Natural killer cell (primary cell): ENCODE measurements around the gene EEF1AKMT1. TPM values are rescaled to one million over a fixed set of nuclear protein-coding genes. Genes with fewer than 3 reads are reported as not detected.

Experiments used
- ATAC-seq, 3 donors: fragments of 150-1000 bp in 2 of 3; fragments of 200-7000 bp in 1 of 3; cut with Tn5 transposase; 1 replicate in 1 of 3; 2 replicates in 2 of 3; pipeline ENCODE4 v1.10.0; 2021; ENCODE audit warnings: mild to moderate bottlenecking in 2 of 3, moderate library complexity in 2 of 3
- DNase-seq, 2 donors: peaks; one replicate each; pipeline versions ENCODE4 v3.0.0 to v3.0.0-alpha.2; 2013 to 2021; ENCODE audit warnings: mixed read lengths in 1 of 2
- H3K27ac ChIP-seq: one replicate; pipeline ENCODE4 v1.5.1; 2013; ENCODE audit warnings: mild to moderate bottlenecking, low read length
- H3K27me3 ChIP-seq: one replicate; pipeline ENCODE4 v1.6.1; 2013; ENCODE audit warnings: low read length; ENCODE audit not compliant: control insufficient read depth, insufficient read depth
- H3K36me3 ChIP-seq: one replicate; pipeline ENCODE4 v1.6.1; 2013; ENCODE audit warnings: low read length; ENCODE audit not compliant: control insufficient read depth, insufficient read depth
- H3K4me1 ChIP-seq: one replicate; pipeline ENCODE4 v1.6.1; 2013; ENCODE audit warnings: low read length; ENCODE audit not compliant: control insufficient read depth, insufficient read depth
- H3K4me3 ChIP-seq: one replicate; pipeline ENCODE4 v1.5.1; 2013; ENCODE audit warnings: low read length
- H3K9me3 ChIP-seq: one replicate; pipeline ENCODE4 v1.6.1; 2013; ENCODE audit warnings: low read length; ENCODE audit not compliant: control insufficient read depth, insufficient read depth
- H3K27ac Mint-ChIP-seq, 2 donors: one replicate each; pipeline ENCODE4 v1.8.0; 2022; ENCODE audit warnings: mild to moderate bottlenecking in 2 of 2, mixed read lengths in 2 of 2, moderate library complexity in 1 of 2
- H3K27me3 Mint-ChIP-seq, 2 donors: one replicate each; pipeline ENCODE4 v1.8.0; 2022; ENCODE audit warnings: low read depth in 2 of 2, mixed read lengths in 2 of 2
- H3K36me3 Mint-ChIP-seq: one replicate; pipeline ENCODE4 v1.8.0; 2022; ENCODE audit warnings: mixed read lengths
- H3K4me1 Mint-ChIP-seq, 2 donors: one replicate each; pipeline ENCODE4 v1.8.0; 2022; ENCODE audit warnings: mixed read lengths in 2 of 2
- H3K4me3 Mint-ChIP-seq: one replicate; pipeline ENCODE4 v1.8.0; 2022; ENCODE audit warnings: mild to moderate bottlenecking, moderate library complexity, mixed read lengths
- H3K9me3 Mint-ChIP-seq, 2 donors: one replicate each; pipeline ENCODE4 v1.8.0; 2022; ENCODE audit warnings: mixed read lengths in 2 of 2
- CTCF ChIP-seq: fragments of 200-600 bp; IDR thresholded peaks from one replicate; pipeline ENCODE4 v1.8.0; 2022; ENCODE audit warnings: antibody characterized with exemption
- WGBS: methylation state at CpG from one replicate; pipeline ENCODE4 v1.1.7; 2013; ENCODE audit warnings: missing lambda C conversion rate; ENCODE audit not compliant: insufficient coverage; 5-methylcytosine and 5-hydroxymethylcytosine counted together
- intact Hi-C: fragments of 100-400 bp; cut with micrococcal nuclease; formaldehyde crosslinking; loops from one replicate; pipeline ENCODE4 v1.14.2; 2022
- total RNA-seq, 4 donors: library from RNA; stranded (reverse); fragments of 120-200 nt in 1 of 4; gene quantifications; one replicate each; pipeline versions ENCODE4 v1.2.3 to v1.2.4, GENCODE V29; 2013 to 2022

Gene EEF1AKMT1
- total RNA-seq, 3 donors from 2014 or later (not counting 1 experiment from before 2014, with no cell fraction given) = 3.8 to 5.1 (median 4.6) TPM

- Mint-ChIP-seq H3K4me1 (no peaks in the 10 kb centered on the region), H3K27ac (no peak overlapping the region), H3K36me3 (no peaks in the 10 kb centered on the region), H3K27me3 (no peaks in the 10 kb centered on the region), H3K4me3 (no peak overlapping the region), H3K9me3 (no peaks in the 10 kb centered on the region)
- DNase-seq (no peak), ATAC-seq (no peak)
- Histone ChIP-seq H3K27me3 (no peaks in the 10 kb centered on the region), H3K4me1 (no peaks in the 10 kb centered on the region), H3K36me3 (peaks cover 6% of the 10 kb centered on the region), H3K27ac (no peak overlapping the region), H3K9me3 (no peaks in the 10 kb centered on the region), H3K4me3 (no peak overlapping the region)
- 100% methylated on average over 1 of the region's 3 CpGs for WGBS
- no peak for TF ChIP-seq CTCF
- intact Hi-C loops = no loop called here
Measured at GRCh38 chr13:20819715-20820114, 46.0 kb upstream of the EEF1AKMT1 start.

GRCh38 chr13:20815464-20815863, 41.7 kb upstream of the EEF1AKMT1 start:
- H3K27ac ChIP-seq = no peak overlapping the region
- no peak overlapping the region for H3K27ac Mint-ChIP-seq
- no peaks in the 10 kb centered on the region for H3K27me3 Mint-ChIP-seq
- DNase-seq (no peak), ATAC-seq (no peak)
- WGBS = no CpG with 5 or more reads among the region's 1 CpG
- H3K9me3 ChIP-seq = no peaks in the 10 kb centered on the region
- no peak overlapping the region for H3K4me3 Mint-ChIP-seq
- no peak for TF ChIP-seq CTCF
- H3K36me3 ChIP-seq = peaks cover 2% of the 10 kb centered on the region
- intact Hi-C loops = no loop called here
- H3K4me1 ChIP-seq = no peaks in the 10 kb centered on the region
- H3K4me1 Mint-ChIP-seq = peaks cover 6 to 7% of the 10 kb centered on the region in 2 donors
- no peaks in the 10 kb centered on the region for H3K27me3 ChIP-seq
- no peaks in the 10 kb centered on the region for H3K36me3 Mint-ChIP-seq
- H3K9me3 Mint-ChIP-seq = no peaks in the 10 kb centered on the region
- H3K4me3 ChIP-seq = no peak overlapping the region

GRCh38 chr13:20814224-20814910, 40.6 kb upstream of the EEF1AKMT1 start:
- Mint-ChIP-seq H3K27me3 (no peaks in the 10 kb centered on the region), H3K36me3 (no peaks in the 10 kb centered on the region), H3K27ac (no peak overlapping the region), H3K4me3 (no peak overlapping the region), H3K4me1 (peaks cover 6 to 7% of the 10 kb centered on the region in 2 donors), H3K9me3 (no peaks in the 10 kb centered on the region)
- H3K9me3 ChIP-seq = no peaks in the 10 kb centered on the region
- H3K27me3 ChIP-seq = no peaks in the 10 kb centered on the region
- no peaks in the 10 kb centered on the region for H3K4me1 ChIP-seq
- intact Hi-C loops = no loop called here
- WGBS = 74% methylated on average over 2 of the region's 5 CpGs
- ATAC-seq = no peak
- no peak for DNase-seq
- no peak overlapping the region for H3K4me3 ChIP-seq
- H3K27ac ChIP-seq = no peak overlapping the region
- H3K36me3 ChIP-seq = peaks cover 6% of the 10 kb centered on the region
- no peak for TF ChIP-seq CTCF

GRCh38 chr13:20812890-20813289, 39.1 kb upstream of the EEF1AKMT1 start:
- Histone ChIP-seq H3K27me3 (no peaks in the 10 kb centered on the region), H3K4me1 (no peaks in the 10 kb centered on the region), H3K9me3 (no peaks in the 10 kb centered on the region), H3K36me3 (peaks cover 18% of the 10 kb centered on the region), H3K4me3 (no peak overlapping the region), H3K27ac (no peak overlapping the region)
- no peaks in the 10 kb centered on the region for H3K27me3 Mint-ChIP-seq
- TF ChIP-seq CTCF = no peak
- DNase-seq (no peak), ATAC-seq (no peak)
- no peaks in the 10 kb centered on the region for H3K36me3 Mint-ChIP-seq
- intact Hi-C loops = no loop called here
- no peak overlapping the region for H3K4me3 Mint-ChIP-seq
- H3K27ac Mint-ChIP-seq = no peak overlapping the region
- H3K4me1 Mint-ChIP-seq = peaks cover 6 to 7% of the 10 kb centered on the region in 2 donors
- WGBS = 88% methylated on average over 7 of the region's 7 CpGs
- no peaks in the 10 kb centered on the region for H3K9me3 Mint-ChIP-seq
